Aorta (tissue), 5 donors: ENCODE data around the gene RUVBL1. TPM values are rescaled to one million over a fixed set of nuclear protein-coding genes. Genes with fewer than 3 reads are reported as not detected.

Experiments used
- ATAC-seq: fragments of 200-7000 bp; cut with Tn5 transposase; one replicate; pipeline ENCODE4 v1.9.1; 2022; ENCODE audit warnings: moderate library complexity; ENCODE audit not compliant: low FRiP score
- DNase-seq, 2 donors: peaks; one replicate each; pipeline ENCODE4 v3.0.0-alpha.2; 2020
- H3K27ac ChIP-seq, 2 donors: one replicate each; pipeline ENCODE4 v1.5.1; 2013; ENCODE audit warnings: low read length in 2 of 2, mild to moderate bottlenecking in 2 of 2, moderate library complexity in 2 of 2, control low read depth in 1 of 2, inconsistent platforms in 1 of 2, low read depth in 1 of 2
- H3K27me3 ChIP-seq, 2 donors: one replicate each; pipeline ENCODE4 v1.6.1; 2013; ENCODE audit warnings: control low read depth in 1 of 2, low read length in 1 of 2, mild to moderate bottlenecking in 1 of 2, moderate library complexity in 1 of 2; ENCODE audit not compliant: insufficient read depth in 2 of 2, control insufficient read depth in 1 of 2
- H3K36me3 ChIP-seq, 2 donors: one replicate each; pipeline ENCODE4 v1.6.1; 2013; ENCODE audit warnings: control low read depth in 1 of 2, low read length in 1 of 2, mild to moderate bottlenecking in 1 of 2; ENCODE audit not compliant: insufficient read depth in 2 of 2, control insufficient read depth in 1 of 2
- H3K4me1 ChIP-seq, 2 donors: one replicate each; pipeline ENCODE4 v1.6.1; 2013; ENCODE audit warnings: low read length in 2 of 2, control low read depth in 1 of 2, mild to moderate bottlenecking in 1 of 2, moderate library complexity in 1 of 2; ENCODE audit not compliant: insufficient read depth in 2 of 2, control insufficient read depth in 1 of 2
- H3K4me3 ChIP-seq, 2 donors: one replicate each; pipeline ENCODE4 v1.5.1; 2013; ENCODE audit warnings: low read length in 2 of 2, control low read depth in 1 of 2, mild to moderate bottlenecking in 1 of 2
- H3K9me3 ChIP-seq: one replicate; pipeline ENCODE4 v1.6.1; 2013; ENCODE audit warnings: mild to moderate bottlenecking, low read length; ENCODE audit not compliant: control insufficient read depth
- WGBS, 2 donors: extraction: QIAGEN DNeasy Blood & Tissue Kit; methylation state at CpG; one replicate each; pipeline ENCODE4 v1.1.7; 2013; 5-methylcytosine and 5-hydroxymethylcytosine counted together
- intact Hi-C, 2 donors: fragments of 100-400 bp; cut with DNase I; formaldehyde crosslinking; loops; one replicate each; pipeline versions ENCODE4 v1.14.2 to v1.15.0; 2022
- polyA plus RNA-seq, 2 donors: library from polyadenylated mRNA; stranded (reverse); fragments of 200-250 nt; gene quantifications; one replicate each; pipeline ENCODE4 v1.2.3, GENCODE V29; 2013
- total RNA-seq, 2 donors: library from RNA; stranded (reverse); fragmentation: NEBNext Ultra II Directional; extraction: Animal tissue kit (Norgen Biotek cat#: 25700); gene quantifications; one replicate each; pipeline ENCODE4 v1.2.1, GENCODE V29; 2021
- donor health status: healthy with polysubstance abuse.
- donor health status: Bipolar disorder and iron deficiency.
- donor health status: DM: no; HTN: no; CAD: no.
- donor health status: DM: no; HTN: no; CAD: no.
- donor health status: DM: yes; HTN: yes; CAD: no.

The RUVBL1 gene
- total and polyA plus RNA-seq, 4 donors: 12.3 to 18.5 (median 16.5) TPM

DNA sequence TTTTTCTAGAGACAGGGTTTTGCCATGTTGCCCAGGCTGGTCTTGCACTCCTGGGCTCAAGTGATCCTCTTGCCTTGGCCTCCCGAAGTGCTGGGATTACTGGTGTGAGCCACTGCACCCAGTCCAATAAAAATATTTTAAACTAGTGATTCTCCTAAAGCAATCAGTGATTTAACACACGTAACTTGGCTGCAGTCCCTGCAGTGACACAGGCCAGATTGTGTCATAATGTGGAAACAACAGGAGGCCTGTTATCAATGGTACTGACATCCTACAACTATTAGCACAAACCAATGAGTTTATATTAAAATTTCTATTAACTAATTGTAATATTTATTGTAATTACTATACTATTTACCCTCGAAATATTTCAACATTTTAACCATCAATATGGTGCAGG, 73.0 kb downstream of the RUVBL1 start:
- Histone ChIP-seq H3K36me3 (peaks cover 0 to 2% of the 10 kb centered on the region in 2 donors), H3K9me3 (no peaks in the 10 kb centered on the region), H3K4me3 (no peak overlapping the region), H3K27me3 (no peaks in the 10 kb centered on the region), H3K4me1 (peaks cover 3 to 16% of the 10 kb centered on the region in 2 donors), H3K27ac (no peak overlapping the region)
- WGBS, 2 donors: 52 to 55% methylated on average over 3 of the region's 3 CpGs
- ATAC-seq (no peak), DNase-seq (no peak)
- intact Hi-C loops: loop anchor here in 1 of 2 donors (10.0 kb wide), 2 partner anchors 376 to 456 kb away; partner anchors contain the start of genes ABTB1, MCM2 and TPRA1

DNA sequence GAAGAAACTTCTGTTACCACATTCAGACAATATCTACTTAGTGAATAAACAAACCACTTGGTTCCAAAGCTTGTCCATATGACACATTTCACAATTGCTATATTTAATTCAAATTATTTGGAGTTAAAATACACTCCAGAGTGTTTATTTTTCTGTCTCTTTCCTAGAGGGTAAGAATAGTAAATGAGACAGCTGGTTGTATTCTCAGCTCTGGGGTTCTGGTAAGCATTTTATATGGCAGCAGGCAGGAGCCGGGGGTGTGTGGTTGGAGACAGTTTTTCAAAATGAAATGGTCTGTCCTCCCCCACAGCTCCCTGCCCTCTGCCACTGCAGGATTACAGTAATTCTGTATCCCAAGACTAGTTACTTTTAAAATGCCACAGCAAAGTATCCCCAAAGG, 82.3 kb downstream of the RUVBL1 start:
- 26 to 44% methylated on average over 1 of the region's 1 CpG for WGBS, 2 donors
- Histone ChIP-seq H3K27me3 (no peaks in the 10 kb centered on the region), H3K4me1 (no peaks in the 10 kb centered on the region), H3K9me3 (no peaks in the 10 kb centered on the region), H3K36me3 (no peaks in the 10 kb centered on the region), H3K27ac (no peak overlapping the region), H3K4me3 (no peak overlapping the region)
- ATAC-seq: no peak
- no peak for DNase-seq
- intact Hi-C loops: no loop called here

DNA sequence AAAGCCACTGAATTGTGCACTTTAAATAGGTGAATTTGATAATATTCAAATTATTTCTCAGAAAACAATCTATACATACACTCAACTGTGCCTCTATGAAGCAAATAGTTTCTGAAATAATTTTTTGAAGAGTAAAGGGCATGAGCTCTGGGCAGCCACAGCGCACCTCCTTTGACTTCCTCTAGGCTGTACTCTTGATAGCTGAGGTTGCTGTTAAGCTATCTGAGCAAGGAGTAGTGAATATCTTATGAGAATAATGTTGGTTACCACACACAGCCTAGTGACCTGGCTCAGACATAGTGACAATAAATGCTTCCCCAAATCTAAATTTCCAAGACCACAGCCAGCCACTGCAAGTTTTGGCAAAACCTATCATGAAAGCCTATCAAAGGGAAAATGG, 83.0 kb downstream of the RUVBL1 start:
- Histone ChIP-seq H3K4me1 (no peaks in the 10 kb centered on the region), H3K27ac (no peak overlapping the region), H3K36me3 (no peaks in the 10 kb centered on the region), H3K9me3 (no peaks in the 10 kb centered on the region), H3K27me3 (no peaks in the 10 kb centered on the region), H3K4me3 (no peak overlapping the region)
- WGBS, 2 donors: 0 to 77% methylated on average over 1 of the region's 1 CpG
- ATAC-seq: no peak
- intact Hi-C loops: no loop called here
- DNase-seq: no peak

GRCh38 chr3:128040041-128040440, 83.6 kb downstream of the RUVBL1 start:
- no peak overlapping the region for H3K27ac ChIP-seq
- no peaks in the 10 kb centered on the region for H3K27me3 ChIP-seq
- H3K4me1 ChIP-seq: no peaks in the 10 kb centered on the region
- H3K36me3 ChIP-seq: no peaks in the 10 kb centered on the region
- intact Hi-C loops: no loop called here
- H3K9me3 ChIP-seq: no peaks in the 10 kb centered on the region
- no peak for ATAC-seq
- no peak for DNase-seq
- no peak overlapping the region for H3K4me3 ChIP-seq
- 75 to 79% methylated on average over 3 of the region's 3 CpGs for WGBS, 2 donors

DNA sequence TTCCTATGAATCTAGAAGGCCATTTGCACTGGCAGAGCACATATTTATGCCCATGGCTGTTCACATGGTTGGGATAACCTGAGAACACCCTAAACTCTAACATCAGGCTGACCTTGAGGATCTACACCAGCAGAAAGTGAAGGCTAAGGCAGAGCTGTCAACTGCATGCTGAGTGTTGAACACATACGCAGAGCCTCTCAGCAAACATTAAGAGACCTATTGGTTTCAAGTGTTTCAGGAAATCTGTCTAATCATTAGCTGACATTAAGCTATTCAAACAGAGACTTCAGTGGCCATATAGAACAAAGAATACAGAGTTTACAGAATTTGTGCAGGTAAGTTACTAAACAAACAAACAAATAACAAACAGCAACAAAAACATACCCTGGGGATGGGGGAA, 87.5 kb downstream of the RUVBL1 start:
- H3K4me1 ChIP-seq: no peaks in the 10 kb centered on the region
- ATAC-seq (no peak), DNase-seq (no peak)
- no peak overlapping the region for H3K4me3 ChIP-seq
- WGBS, 2 donors: 75 to 90% methylated on average over 1 of the region's 1 CpG
- H3K36me3 ChIP-seq: no peaks in the 10 kb centered on the region
- no peaks in the 10 kb centered on the region for H3K9me3 ChIP-seq
- H3K27ac ChIP-seq: no peak overlapping the region
- no peaks in the 10 kb centered on the region for H3K27me3 ChIP-seq
- intact Hi-C loops: no loop called here

DNA sequence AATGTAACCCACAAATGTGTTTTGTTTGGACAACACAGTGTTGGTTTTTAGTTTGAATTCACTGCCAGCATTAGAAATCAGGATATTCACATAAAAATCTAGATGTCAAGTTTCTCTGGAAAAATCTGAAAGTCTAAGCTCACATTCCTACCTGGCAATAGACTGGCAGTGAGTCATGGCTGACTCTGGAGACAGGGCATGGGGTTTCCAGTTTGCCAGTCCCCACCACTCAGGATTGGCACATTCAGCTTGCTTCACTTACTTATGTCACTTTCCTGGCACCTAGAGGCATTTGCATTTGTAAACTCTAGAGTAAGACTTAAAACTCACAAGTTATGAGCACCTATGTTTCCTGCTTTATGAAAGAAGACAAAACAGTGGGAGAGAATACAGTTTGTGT, 90.5 kb downstream of the RUVBL1 start:
- intact Hi-C loops: no loop called here
- DNase-seq (no peak), ATAC-seq (no peak)
- Histone ChIP-seq H3K27me3 (no peaks in the 10 kb centered on the region), H3K27ac (no peak overlapping the region), H3K9me3 (no peaks in the 10 kb centered on the region), H3K36me3 (no peaks in the 10 kb centered on the region), H3K4me3 (no peak overlapping the region), H3K4me1 (no peaks in the 10 kb centered on the region)

Other genes starting within 250 kb of the RUVBL1 start
- 1 to 10 TPM; 4.5 to 7.6 TPM for gene KBTBD12, start 208.6 kb downstream of the RUVBL1 start, total RNA-seq
- gene KBTBD12, start 208.6 kb downstream of the RUVBL1 start, polyA plus RNA-seq: 1 to 10 TPM in 1 of 2 donors, under 1 TPM in 1; 0.28 to 4.1 TPM
- gene SEC61A1, start 71.4 kb downstream of the RUVBL1 start, total RNA-seq: 100 to 1,000 TPM; 156 to 172 TPM
- 100 to 1,000 TPM in 1 of 2 donors, 10 to 100 TPM in 1; 33.6 to 127 TPM for gene SEC61A1, start 71.4 kb downstream of the RUVBL1 start, polyA plus RNA-seq
- gene EEFSEC, start 29.7 kb upstream of the RUVBL1 start, total RNA-seq: 10 to 100 TPM in 1 of 2 donors, 1 to 10 TPM in 1; 9.8 to 13.5 TPM
- gene EEFSEC, start 29.7 kb upstream of the RUVBL1 start, polyA plus RNA-seq: 10 to 100 TPM in 1 of 2 donors, 1 to 10 TPM in 1; 3.5 to 18.8 TPM